HG03103 (cell line): Measurements from ENCODE around the gene ERMP1.

Experiments used
- ATAC-seq: cut with Tn5 transposase; IDR thresholded peaks from one replicate; pipeline ENCODE4 v1.9.1; 2021; ENCODE audit warnings: low read depth; ENCODE audit not compliant: unreplicated experiment

Gene ERMP1

GRCh38 chr9:5857928-5858327, 25.0 kb upstream of the ERMP1 start:
- ATAC-seq, result no peak

GRCh38 chr9:5854063-5854790, 21.3 kb upstream of the ERMP1 start:
- ATAC-seq, result no peak

GRCh38 chr9:5853617-5854016, 20.7 kb upstream of the ERMP1 start:
- ATAC-seq, result no peak

- ATAC-seq, result no peak
Measured at GRCh38 chr9:5852987-5853386, 20.1 kb upstream of the ERMP1 start.

- ATAC-seq, result peak; percentile 95
Measured at GRCh38 chr9:5851445-5851844, 18.5 kb upstream of the ERMP1 start.

- ATAC-seq, result no peak
Measured at GRCh38 chr9:5850724-5851122, 17.8 kb upstream of the ERMP1 start.

GRCh38 chr9:5848372-5848882, 15.5 kb upstream of the ERMP1 start:
- ATAC-seq, result no peak

GRCh38 chr9:5846501-5846921, 13.6 kb upstream of the ERMP1 start:
- no peak for ATAC-seq

GRCh38 chr9:5846096-5846495, 13.2 kb upstream of the ERMP1 start:
- ATAC-seq, result no peak

- no peak for ATAC-seq
Measured at GRCh38 chr9:5845157-5845531, 12.2 kb upstream of the ERMP1 start.

- ATAC-seq, result no peak
Measured at GRCh38 chr9:5843794-5844471, 11.0 kb upstream of the ERMP1 start.

- no peak for ATAC-seq
Measured at GRCh38 chr9:5842929-5843793, 10.2 kb upstream of the ERMP1 start.

GRCh38 chr9:5841771-5842573, 9.1 kb upstream of the ERMP1 start:
- ATAC-seq, result no peak

GRCh38 chr9:5840788-5841187, 7.9 kb upstream of the ERMP1 start:
- no peak for ATAC-seq

GRCh38 chr9:5839572-5839902, 6.6 kb upstream of the ERMP1 start:
- ATAC-seq, result no peak

GRCh38 chr9:5838884-5839571, 6.1 kb upstream of the ERMP1 start:
- ATAC-seq, result no peak

GRCh38 chr9:5835808-5836207, 2.9 kb upstream of the ERMP1 start:
- no peak for ATAC-seq

- no peak for ATAC-seq
Measured at GRCh38 chr9:5834214-5834613, 1.3 kb upstream of the ERMP1 start.

GRCh38 chr9:5832071-5832537, 813 bp downstream of the ERMP1 start:
- ATAC-seq, result no peak
